Esophagus squamous epithelium (tissue), 5 donors: ENCODE data around the gene TTLL3. TPM values are rescaled to one million over a fixed set of nuclear protein-coding genes. Genes with fewer than 3 reads are reported as not detected.

Experiments used
- DNase-seq: peaks from one replicate; lab custom pipeline; 2025; lab: John Stamatoyannopoulos, UW
- H3K27ac ChIP-seq, 4 donors: fragments of 200-600 bp; sonication (generic); one replicate each; pipeline ENCODE4 v1.5.1; 2016 to 2019; ENCODE audit warnings: mild to moderate bottlenecking in 1 of 4
- H3K27me3 ChIP-seq, 4 donors: fragments of 200-600 bp; sonication (generic); 1 replicate in 3 of 4; 2 replicates in 1 of 4; pipeline versions ENCODE4 v1.5.1 to v1.6.0; 2017 to 2021; ENCODE audit warnings: antibody characterized with exemption in 1 of 4
- H3K36me3 ChIP-seq, 3 donors: fragments of 200-600 bp; sonication (generic); one replicate each; pipeline ENCODE4 v1.5.1; 2016 to 2019
- H3K4me1 ChIP-seq, 3 donors: fragments of 200-600 bp; sonication (generic); one replicate each; pipeline ENCODE4 v1.5.1; 2017 to 2019
- H3K4me3 ChIP-seq, 4 donors: fragments of 200-600 bp; sonication (generic); 1 replicate in 3 of 4; 2 replicates in 1 of 4; pipeline ENCODE4 v1.5.1; 2016 to 2019; ENCODE audit warnings: mild to moderate bottlenecking in 2 of 4, moderate library complexity in 1 of 4
- H3K9me3 ChIP-seq, 3 donors: fragments of 200-600 bp; sonication (generic); one replicate each; pipeline ENCODE4 v1.5.1; 2016 to 2019
- POLR2A ChIP-seq, 4 donors: fragments of 450-650 bp; IDR thresholded peaks; one replicate each; pipeline ENCODE4 v1.6.1; 2017; ENCODE audit warnings: antibody characterized with exemption in 4 of 4, mild to moderate bottlenecking in 4 of 4, moderate library complexity in 3 of 4
- WGBS, 2 donors: methylation state at CpG; one replicate each; pipeline ENCODE4 v1.1.5; 2018; 5-methylcytosine and 5-hydroxymethylcytosine counted together
- intact Hi-C: fragments of 100-400 bp; cut with DNase I; formaldehyde crosslinking; loops from one replicate; pipeline ENCODE4 v1.15.0; 2022
- total RNA-seq, 4 donors: library from RNA; depleted of rRNA; stranded (reverse); fragments of >200 nt; gene quantifications; one replicate each; pipeline ENCODE4 v1.1.0, GENCODE V29; 2016
- TF ChIP-seq, protein P1 (sequence below), 6 experiments: fragments of 450-650 bp in 4 of 6; fragments of 200-600 bp in 2 of 6; sonication (generic) in 2 of 6; IDR thresholded peaks; one replicate each; pipeline ENCODE4 v1.5.1; 2016 to 2019; ENCODE audit warnings: antibody characterized with exemption in 6 of 6, mild to moderate bottlenecking in 4 of 6, moderate library complexity in 4 of 6
- donor health status: DM: yes; HTN: yes; CAD: no.

TTLL3 gene
- total RNA-seq, 4 donors from 2014 or later: 7.6 to 29.2 (median 10.2) TPM

DNA sequence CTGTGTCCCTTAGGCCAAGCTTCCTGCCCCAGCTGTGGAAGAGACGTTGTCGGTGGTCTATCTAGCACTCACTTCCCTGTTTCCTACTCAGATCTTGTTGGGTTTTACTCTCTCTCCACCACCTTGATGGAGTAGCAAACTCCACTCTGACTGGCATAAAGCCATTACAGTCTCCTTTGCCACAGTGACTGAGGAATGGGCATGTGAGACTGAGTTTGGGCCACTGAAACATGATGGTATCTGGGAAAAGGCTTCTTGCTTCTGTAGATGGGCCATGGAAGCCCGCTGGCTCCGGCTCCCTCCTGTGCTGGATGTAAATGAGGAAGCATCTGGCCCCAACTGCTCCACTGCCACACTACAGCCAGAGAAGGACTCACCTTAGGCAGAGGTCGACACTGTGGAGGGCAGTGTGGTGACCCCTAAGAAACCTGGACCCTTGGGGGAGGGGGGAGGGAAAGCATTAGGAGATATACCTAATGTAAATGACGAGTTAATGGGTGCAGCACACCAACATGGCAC, 30.9 kb upstream of the TTLL3 start:
- Histone ChIP-seq H3K9me3 (no peaks in the 10 kb centered on the region), H3K36me3 (peaks cover 5 to 52% (median 5%) of the 10 kb centered on the region in 3 donors), H3K27ac (no peak overlapping the region), H3K4me3 (no peak overlapping the region), H3K27me3 (no peaks in the 10 kb centered on the region), H3K4me1 (peaks cover 0 to 32% (median 4%) of the 10 kb centered on the region in 3 donors)
- 79 to 82% methylated on average over 3 of the region's 6 CpGs for WGBS, 2 donors
- TF ChIP-seq, protein P1, sequence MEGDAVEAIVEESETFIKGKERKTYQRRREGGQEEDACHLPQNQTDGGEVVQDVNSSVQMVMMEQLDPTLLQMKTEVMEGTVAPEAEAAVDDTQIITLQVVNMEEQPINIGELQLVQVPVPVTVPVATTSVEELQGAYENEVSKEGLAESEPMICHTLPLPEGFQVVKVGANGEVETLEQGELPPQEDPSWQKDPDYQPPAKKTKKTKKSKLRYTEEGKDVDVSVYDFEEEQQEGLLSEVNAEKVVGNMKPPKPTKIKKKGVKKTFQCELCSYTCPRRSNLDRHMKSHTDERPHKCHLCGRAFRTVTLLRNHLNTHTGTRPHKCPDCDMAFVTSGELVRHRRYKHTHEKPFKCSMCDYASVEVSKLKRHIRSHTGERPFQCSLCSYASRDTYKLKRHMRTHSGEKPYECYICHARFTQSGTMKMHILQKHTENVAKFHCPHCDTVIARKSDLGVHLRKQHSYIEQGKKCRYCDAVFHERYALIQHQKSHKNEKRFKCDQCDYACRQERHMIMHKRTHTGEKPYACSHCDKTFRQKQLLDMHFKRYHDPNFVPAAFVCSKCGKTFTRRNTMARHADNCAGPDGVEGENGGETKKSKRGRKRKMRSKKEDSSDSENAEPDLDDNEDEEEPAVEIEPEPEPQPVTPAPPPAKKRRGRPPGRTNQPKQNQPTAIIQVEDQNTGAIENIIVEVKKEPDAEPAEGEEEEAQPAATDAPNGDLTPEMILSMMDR (IDR thresholded peaks at IDR 0.05): no peak
- no peak for TF ChIP-seq POLR2A (IDR thresholded peaks at IDR 0.05)
- intact Hi-C loops: no loop called here
- DNase-seq: no peak

DNA sequence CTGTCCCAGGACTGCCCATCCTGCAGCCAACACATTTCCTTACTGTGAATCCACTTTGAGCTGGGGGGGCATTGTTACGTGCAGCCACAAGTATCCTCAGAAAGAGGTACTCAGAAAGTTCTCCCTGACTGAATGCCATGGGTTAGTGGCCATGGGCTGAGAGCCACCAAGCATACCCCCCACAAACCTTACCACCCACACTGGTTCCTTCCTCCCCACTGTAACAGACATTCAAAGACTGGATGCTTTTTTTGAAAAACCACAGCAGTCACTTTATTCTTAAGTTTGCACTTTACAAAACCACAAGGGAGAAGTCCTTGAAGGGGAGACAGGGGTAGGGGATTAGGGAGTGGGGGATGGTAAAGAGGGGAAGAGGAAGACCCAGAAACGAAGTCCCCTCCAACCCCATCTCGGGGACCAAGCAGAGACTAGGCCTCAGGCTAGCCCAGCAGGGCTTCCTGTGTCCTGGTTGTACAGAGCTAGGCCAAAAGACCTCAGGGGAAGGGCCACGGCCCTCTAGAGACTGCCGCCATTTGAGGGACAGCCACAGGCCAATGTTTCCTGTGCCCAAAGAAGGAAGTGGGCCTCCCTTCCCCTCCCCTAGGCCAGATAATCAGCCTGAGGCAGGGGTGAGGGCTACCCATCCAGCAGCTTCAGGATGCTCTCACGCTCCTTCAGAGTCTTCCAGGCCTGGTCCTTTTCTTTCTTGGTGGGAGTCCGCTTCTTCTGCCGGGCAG, 30.2 kb upstream of the TTLL3 start:
- intact Hi-C loops: no loop called here
- Histone ChIP-seq H3K27ac (peak overlapping the region; percentile 13 to 76 (median 34)), H3K9me3 (no peaks in the 10 kb centered on the region), H3K36me3 (peaks cover 5 to 60% (median 5%) of the 10 kb centered on the region in 3 donors), H3K4me1 (peaks cover 0 to 32% (median 4%) of the 10 kb centered on the region in 3 donors), H3K4me3 (no peak overlapping the region), H3K27me3 (no peaks in the 10 kb centered on the region)
- no peak for TF ChIP-seq POLR2A (IDR thresholded peaks at IDR 0.05)
- TF ChIP-seq, protein P1 (IDR thresholded peaks at IDR 0.05): no peak
- DNase-seq: no peak
- WGBS, 2 donors: 53 to 59% methylated on average over 3 to 5 of the region's 8 CpGs

DNA sequence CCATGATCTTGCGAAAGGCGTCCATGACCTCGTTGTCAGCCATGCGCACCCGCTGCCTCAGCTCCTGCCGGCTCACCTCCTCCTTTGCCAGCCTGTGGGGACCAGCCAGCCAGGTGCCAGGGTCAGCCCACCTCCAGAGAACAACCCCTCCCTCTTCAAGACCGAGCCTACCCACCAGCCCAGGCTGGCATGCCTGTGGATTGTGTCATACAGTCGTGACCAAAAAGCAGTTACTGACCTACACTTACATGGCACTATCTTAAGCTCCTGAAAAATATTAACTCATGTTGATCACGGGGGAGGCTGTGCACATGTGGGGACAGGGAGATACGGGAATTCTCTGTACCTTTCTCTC, 29.6 kb upstream of the TTLL3 start:
- H3K9me3 ChIP-seq: no peaks in the 10 kb centered on the region
- H3K36me3 ChIP-seq: peaks cover 5 to 65% (median 6%) of the 10 kb centered on the region in 3 donors
- peaks cover 0 to 32% (median 4%) of the 10 kb centered on the region in 3 donors for H3K4me1 ChIP-seq
- 73 to 76% methylated on average over 3 to 9 of the region's 10 CpGs for WGBS, 2 donors
- no peak overlapping the region for H3K4me3 ChIP-seq
- no peaks in the 10 kb centered on the region for H3K27me3 ChIP-seq
- TF ChIP-seq, protein P1 (IDR thresholded peaks at IDR 0.05): no peak
- no peak for TF ChIP-seq POLR2A (IDR thresholded peaks at IDR 0.05)
- H3K27ac ChIP-seq: peak overlapping the region in 3 of 4 donors; percentile 13 to 76 (median 40)
- intact Hi-C loops: no loop called here
- DNase-seq: no peak

DNA sequence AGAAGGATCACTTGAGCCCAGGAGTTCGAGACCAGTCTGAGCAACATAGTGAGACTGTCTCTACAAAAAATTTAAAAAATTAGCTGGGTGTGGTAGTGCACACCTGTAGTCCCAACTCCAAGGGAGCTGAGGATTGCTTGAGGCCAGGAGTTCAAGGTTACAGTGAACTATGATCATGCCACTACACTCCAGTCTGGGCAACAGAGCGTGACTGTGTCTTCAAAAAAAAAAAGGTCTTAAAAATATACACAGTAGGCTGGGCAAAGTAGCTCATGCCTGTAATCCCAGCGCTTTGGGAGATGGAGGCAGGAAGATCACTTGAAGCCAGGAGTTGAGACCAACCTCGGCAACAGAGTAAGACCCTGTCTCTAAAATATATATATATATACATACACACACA, 29.2 kb upstream of the TTLL3 start:
- 81 to 89% methylated on average over 4 of the region's 4 CpGs for WGBS, 2 donors
- DNase-seq: no peak
- Histone ChIP-seq H3K27ac (peak overlapping the region in 2 of 4 donors; percentile 13 to 76), H3K9me3 (no peaks in the 10 kb centered on the region), H3K36me3 (peaks cover 5 to 70% (median 10%) of the 10 kb centered on the region in 3 donors), H3K4me1 (peaks cover 0 to 32% (median 4%) of the 10 kb centered on the region in 3 donors), H3K27me3 (no peaks in the 10 kb centered on the region), H3K4me3 (no peak overlapping the region)
- intact Hi-C loops: no loop called here
- TF ChIP-seq, protein P1 (IDR thresholded peaks at IDR 0.05): no peak
- no peak for TF ChIP-seq POLR2A (IDR thresholded peaks at IDR 0.05)

DNA sequence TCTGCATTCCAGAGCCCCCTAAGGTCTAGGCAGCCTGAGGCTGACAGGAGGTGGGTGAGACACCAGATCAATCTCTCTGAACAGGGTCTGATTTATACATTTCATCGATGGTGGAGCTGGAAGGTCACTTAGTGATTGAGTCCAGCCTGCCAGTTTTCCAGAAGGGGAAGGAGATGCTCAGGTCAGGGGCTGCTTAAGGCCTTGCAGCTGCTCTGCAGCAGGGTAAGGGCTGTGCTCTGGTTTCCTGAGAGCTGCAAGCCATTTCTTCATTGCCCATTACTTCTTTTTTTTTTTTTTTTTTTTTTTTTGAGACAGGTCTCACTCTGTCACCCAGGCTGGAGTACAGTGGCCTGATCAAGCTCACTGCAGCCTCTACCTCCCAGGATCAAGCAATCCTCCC, 28.5 kb upstream of the TTLL3 start:
- no peaks in the 10 kb centered on the region for H3K27me3 ChIP-seq
- H3K36me3 ChIP-seq: peaks cover 5 to 76% (median 14%) of the 10 kb centered on the region in 3 donors
- WGBS, 2 donors: 55 to 56% methylated on average over 1 of the region's 1 CpG
- H3K27ac ChIP-seq: peak overlapping the region in 1 of 4 donors; percentile 6
- no peak for DNase-seq
- intact Hi-C loops: no loop called here
- no peak overlapping the region for H3K4me3 ChIP-seq
- no peak for TF ChIP-seq POLR2A (IDR thresholded peaks at IDR 0.05)
- TF ChIP-seq, protein P1 (IDR thresholded peaks at IDR 0.05): no peak
- H3K4me1 ChIP-seq: peaks cover 0 to 32% (median 4%) of the 10 kb centered on the region in 3 donors
- H3K9me3 ChIP-seq: no peaks in the 10 kb centered on the region
